Erythroblast (primary cell): ENCODE measurements around the gene GAPT.

Experiments used
- DNase-seq, 2 experiments: peaks; one replicate each; lab custom pipeline; 2025; lab: John Stamatoyannopoulos, UW
- GATA1 ChIP-seq: IDR thresholded peaks from 2 replicates; pipeline ENCODE4 v1.6.1; 2011; ENCODE audit warnings: low read depth, mild to moderate bottlenecking, control low read depth, low read length, moderate library complexity
- POLR2A ChIP-seq: IDR thresholded peaks from 2 replicates; pipeline ENCODE4 v1.6.1; 2011; ENCODE audit warnings: mild to moderate bottlenecking, low read length

The GAPT gene

DNA sequence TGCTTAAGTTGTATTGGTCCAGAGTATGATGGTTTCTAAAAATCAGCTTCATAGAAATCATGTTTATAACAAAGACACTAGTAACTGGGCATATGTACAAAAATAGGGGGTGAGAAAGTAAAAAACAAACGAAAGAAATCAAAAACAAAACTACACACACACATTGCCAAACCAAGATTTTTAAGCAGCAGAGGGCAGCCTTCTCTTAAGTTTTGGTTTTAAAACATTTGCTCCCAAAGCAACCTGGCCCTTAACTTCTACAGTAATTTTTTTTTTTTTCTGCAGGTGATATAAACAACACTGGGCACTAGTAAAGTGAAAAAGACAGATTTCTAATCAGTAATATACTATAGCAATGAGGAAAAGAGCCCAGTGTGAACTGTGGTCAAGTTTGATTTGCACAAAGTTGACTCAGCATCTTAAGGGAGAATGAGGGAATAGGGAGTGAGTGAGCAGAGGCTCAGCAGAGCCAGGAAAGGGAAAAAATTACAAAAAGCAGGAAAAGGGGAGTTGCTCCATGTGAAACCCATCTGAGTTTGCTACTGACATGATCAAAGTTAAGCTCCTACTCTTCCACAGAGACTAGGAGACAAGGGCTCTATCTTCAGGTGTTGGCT lies 13.4 kb upstream of the GAPT start:
- no peak for TF ChIP-seq GATA1
- TF ChIP-seq POLR2A: no peak
- DNase-seq: no peak

DNA sequence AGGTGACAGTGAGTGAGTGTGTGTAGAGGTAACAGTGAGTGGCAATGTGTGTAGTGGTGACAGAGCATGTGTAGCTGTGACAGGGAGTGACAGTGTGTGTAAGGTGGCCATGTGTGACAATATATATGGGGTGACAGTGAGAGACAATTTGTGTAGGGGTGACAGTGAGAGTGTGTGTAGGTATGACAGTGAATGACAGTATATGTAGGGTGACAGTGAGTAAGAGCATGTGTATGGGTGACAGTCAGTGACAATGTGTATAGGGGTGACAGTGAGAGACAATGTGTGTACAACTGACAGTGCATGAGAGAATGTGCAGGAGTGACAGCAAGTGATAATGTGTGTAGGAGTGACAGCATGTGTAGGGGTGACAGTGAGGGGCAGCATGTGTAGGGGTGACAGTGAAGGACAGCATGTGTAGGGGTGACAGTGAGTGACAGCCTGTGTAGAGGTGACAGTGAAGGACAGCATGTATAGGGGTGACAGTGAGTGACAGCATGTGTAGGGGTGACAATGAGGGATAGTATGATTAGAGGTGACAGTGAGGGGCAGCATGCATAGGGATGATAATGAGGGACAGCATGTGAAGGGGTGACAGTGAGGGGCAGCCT lies 10.1 kb upstream of the GAPT start:
- no peak for TF ChIP-seq POLR2A
- TF ChIP-seq GATA1: no peak
- no peak for DNase-seq

GRCh38 chr5:58481828-58482227 lies 9.4 kb upstream of the GAPT start:
- DNase-seq: no peak
- TF ChIP-seq GATA1 (no peak), POLR2A (no peak)

DNA sequence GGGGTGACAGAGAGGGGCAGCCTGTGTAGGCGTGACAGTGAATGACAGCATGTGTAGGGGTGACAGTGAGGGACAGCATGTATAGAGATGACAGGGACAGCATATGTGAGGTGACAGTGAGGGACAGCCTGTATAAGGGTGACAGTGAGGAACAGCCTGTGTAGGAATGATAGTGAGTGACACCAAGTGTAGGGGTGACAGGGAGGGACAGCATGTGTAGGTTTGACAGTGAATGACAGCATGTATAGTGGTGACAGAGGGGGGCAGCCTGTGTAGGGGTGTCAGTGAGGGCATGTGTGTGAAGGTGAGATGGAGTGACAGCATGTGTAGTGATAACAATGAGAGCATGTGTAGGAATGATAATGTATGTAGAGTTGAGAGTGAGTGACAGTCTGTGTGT lies 8.7 kb upstream of the GAPT start:
- TF ChIP-seq POLR2A (no peak), GATA1 (no peak)
- no peak for DNase-seq

DNA sequence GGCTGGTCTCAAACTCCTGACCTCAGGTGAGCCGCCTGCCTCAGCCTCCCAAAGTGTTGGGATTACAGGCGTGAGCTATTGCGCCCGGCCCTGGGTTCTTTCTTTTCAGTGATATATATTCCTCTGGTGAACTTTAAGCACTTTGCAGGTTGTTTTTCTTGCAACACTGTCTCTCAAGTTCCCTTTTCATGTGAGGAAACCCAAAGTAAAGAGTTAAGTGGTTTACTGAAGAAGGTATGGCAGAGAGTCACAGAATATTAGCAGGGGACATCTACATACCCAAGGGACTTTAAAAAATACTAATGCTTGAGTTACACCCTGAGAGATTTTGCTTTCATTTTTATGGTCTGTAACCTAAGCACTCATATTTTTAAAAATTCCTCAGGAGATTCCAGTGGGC lies 6.7 kb upstream of the GAPT start:
- TF ChIP-seq POLR2A (no peak), GATA1 (no peak)
- DNase-seq: no peak

DNA sequence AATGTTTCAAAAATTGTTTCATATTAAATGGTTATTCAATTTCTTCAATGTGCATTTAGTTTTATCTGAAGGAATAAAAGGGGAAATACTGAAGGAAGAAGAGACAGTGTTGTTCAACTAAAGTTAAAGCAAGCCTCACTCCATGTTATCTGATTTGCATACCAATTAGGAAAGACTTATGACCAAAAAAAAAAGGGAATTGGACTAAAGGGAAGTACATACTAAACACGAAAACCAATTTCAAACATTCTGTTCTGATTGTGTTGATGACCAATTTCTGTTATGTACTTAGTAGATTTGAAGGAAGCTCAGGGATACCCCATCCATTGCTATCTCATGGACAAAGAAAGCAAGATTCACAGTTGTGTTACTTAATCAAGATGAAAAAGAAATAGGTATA lies 4.9 kb upstream of the GAPT start:
- no peak for TF ChIP-seq POLR2A
- no peak for TF ChIP-seq GATA1
- DNase-seq: no peak

- TF ChIP-seq GATA1: no peak
- no peak for TF ChIP-seq POLR2A
- no peak for DNase-seq
These were observed 709 bp upstream of the GAPT start for GRCh38 chr5:58490402-58491050.

DNA sequence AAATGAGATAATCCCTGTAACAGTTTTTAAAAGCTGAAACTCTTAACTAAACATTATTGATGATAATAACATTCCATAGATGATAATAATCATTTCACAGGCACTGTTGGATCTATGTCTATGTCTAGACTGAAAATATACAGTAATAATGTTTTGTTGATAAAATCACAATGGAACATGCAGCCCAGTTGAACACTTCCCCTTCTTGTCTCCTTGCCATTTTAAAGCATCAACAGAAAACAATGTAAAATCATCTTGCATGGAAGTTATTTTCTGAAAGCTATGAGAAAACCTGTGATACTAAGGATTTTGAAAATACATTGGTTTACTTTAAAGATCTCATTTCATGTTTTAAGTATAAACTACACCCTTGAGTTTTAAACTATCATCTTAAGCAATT lies 1.9 kb downstream of the GAPT start:
- DNase-seq: no peak

GRCh38 chr5:58496488-58496887 lies 5.3 kb downstream of the GAPT start:
- no peak for DNase-seq
- TF ChIP-seq GATA1 (no peak), POLR2A (no peak)

More for the DNA sequence above, 1.9 kb downstream of the GAPT start:
- TF ChIP-seq POLR2A: no peak
- no peak for TF ChIP-seq GATA1

DNA sequence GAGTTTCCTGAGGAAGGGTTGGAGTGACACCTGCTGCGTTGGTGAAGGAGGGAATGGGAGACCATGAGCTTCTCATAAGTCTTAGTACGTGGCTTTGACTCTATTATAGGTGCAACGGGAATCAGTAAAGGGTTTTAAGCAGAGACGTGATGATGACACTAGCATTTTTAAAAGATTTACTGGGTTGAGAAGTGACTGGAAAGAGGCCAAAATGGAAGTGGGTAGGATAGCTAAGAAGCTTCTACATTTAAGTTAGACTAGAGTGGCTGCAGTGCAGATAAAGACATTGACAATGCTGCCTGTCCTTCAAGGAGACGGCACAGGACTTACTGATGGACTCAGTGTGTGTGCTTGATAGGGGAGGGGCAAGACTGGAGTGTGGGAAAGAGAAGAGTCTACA lies 6.2 kb downstream of the GAPT start:
- TF ChIP-seq GATA1 (no peak), POLR2A (no peak)
- DNase-seq: no peak

DNA sequence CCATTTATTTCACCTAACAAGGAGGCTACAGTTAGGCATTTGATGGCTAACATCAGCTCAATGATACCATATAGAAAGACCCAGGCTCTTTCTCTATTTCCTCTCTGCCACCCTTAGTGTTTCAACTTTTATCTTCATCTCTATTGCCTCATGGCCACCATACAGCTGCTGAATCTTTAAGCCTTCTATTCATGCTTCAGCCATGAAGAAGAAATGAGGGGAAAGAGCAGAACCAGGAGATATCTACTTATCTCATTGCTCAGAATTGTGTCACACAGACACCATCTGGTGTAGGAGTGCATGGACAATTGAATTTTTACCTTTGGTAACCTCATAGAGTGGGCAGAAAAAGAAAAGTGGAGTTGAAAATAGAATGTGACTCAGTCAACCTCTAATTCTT lies 6.7 kb downstream of the GAPT start:
- TF ChIP-seq POLR2A: no peak
- TF ChIP-seq GATA1: no peak
- no peak for DNase-seq

DNA sequence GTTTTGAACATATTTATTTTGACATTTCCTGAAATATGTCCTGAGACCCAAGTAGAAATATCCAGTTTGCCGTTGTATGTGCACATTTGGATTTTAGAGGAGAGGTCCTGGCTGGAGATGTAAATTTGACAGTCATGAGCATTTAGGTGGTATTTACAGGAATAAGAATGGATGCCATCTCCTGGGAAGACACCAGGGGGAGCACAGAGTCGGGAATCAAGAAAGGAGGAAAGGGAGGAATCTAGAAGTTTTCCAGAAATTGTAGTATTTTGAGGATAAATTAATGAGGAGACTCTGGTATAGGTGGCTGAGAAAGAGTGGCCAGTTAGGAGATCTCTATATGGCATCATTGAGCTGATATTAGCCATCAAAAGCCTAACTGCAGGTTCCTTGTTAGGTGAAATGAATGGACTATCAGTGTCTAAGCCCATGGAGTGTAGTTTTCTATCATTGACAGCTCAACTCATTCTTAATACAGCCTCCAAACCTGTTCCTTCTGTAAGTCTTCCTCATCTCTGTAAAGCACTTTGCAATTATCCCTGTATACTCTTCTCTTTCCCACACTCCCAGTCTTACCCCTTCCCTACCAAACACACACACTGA lies 7.2 kb downstream of the GAPT start:
- TF ChIP-seq POLR2A (no peak), GATA1 (no peak)
- DNase-seq: peak in 1 of 2 experiments; percentile 24

DNA sequence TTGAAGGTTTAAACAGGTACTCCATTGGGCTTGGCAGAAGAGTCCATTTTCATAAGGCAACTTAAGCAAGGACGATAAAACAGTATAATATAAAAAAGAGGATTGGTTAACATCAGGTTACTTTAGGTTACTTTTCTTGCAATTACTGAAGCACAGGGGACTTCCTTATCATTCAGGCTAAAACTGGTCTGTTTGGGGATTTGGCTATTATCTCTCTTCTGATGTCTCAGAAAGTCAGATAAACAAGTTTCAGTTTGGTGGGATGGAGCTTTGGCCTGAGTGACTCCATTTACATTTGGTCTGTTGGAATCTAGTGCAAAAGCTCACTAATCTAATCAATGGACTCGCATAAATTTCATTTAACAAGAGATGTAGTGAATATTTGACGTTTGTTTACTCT lies 8.0 kb downstream of the GAPT start:
- no peak for TF ChIP-seq POLR2A
- no peak for TF ChIP-seq GATA1

GRCh38 chr5:58499941-58500340 lies 8.7 kb downstream of the GAPT start:
- TF ChIP-seq GATA1: no peak
- DNase-seq: no peak

More for the DNA sequence above, 8.0 kb downstream of the GAPT start:
- DNase-seq: peak in 1 of 2 experiments; percentile 34

DNA sequence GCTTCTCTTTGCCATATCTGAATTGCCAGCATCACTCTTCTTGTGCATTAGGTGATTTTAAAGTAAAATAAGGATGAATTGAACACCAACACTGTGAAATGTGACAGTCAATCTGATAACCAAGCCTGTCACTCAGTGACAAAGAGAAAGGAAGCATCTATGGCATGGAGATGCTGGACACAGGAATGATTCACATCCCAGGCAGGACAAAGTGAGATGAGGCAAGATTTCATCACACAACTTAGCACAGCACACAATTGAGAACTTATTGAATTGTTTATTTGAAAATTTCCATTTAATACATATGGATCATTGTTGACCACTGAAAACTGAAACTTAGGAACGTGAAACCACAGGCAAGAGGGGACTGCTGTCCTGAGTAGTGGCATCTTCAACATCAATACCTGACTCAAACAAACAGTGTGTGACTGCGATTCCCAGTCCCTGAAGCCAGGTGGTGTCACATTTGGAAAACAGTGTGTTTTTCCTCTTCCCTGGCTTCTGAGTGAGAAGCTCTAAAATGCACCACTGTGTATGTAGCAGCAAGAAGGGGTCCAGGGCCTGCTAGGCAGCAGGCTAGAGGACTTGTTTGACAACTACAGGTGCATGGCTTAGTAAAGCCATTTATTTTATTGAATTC lies 10.7 kb downstream of the GAPT start:
- TF ChIP-seq GATA1 (no peak), POLR2A (no peak)
- no peak for DNase-seq
